Measurements from ENCODE around the gene TPM4. TPM values are rescaled to one million over a fixed set of nuclear protein-coding genes. Genes with fewer than 3 reads are reported as not detected.

TPM4 gene
- total RNA-seq, 2 experiments from 2014 or later: 182 to 185 TPM

DNA sequence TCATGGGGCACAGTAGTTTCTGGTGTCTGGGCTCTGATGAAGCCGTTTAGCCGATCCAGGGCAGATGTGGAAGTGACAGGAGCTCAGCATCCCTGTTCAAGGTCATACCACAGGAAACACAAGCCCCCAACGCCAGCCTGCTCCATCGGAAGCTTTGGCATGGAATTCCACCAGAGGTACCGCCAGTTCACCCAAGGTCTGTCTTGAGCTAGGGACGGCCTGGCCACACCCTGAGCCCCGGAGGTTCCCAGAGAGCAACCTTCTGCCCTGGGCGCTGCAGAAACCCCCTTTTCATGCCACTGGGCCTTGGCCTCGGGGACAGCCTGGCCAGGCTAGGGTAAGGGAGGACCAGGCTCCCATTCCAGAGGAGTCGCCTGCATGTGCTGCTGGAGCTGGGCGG is 39.4 kb upstream of the TPM4 start:
- Histone ChIP-seq H3K27ac (ENCODE audit: low read depth in 1 of 2, low read length in 2 of 2) (no peak overlapping the region), H3K36me3 (ENCODE audit: insufficient read depth, low read length) (no peaks in the 10 kb centered on the region), H3K4me3 (ENCODE audit: low read length) (no peak overlapping the region), H3K27me3 (ENCODE audit: control insufficient read depth in 1 of 2, insufficient read depth in 2 of 2, low read length in 2 of 2) (no peaks in the 10 kb centered on the region), H3K4me1 (ENCODE audit: insufficient read depth, low read length) (peaks cover 10% of the 10 kb centered on the region), H3K9me3 (ENCODE audit: control insufficient read depth in 1 of 2, insufficient read depth in 1 of 2, low read length in 2 of 2) (no peaks in the 10 kb centered on the region)
- ChIA-PET CTCF (no interaction called here), POLR2A (no interaction called here)
- H3K9me3 Mint-ChIP-seq: no peaks in the 10 kb centered on the region
- H3K27me3 Mint-ChIP-seq: no peaks in the 10 kb centered on the region
- DNase-seq (no peak), ATAC-seq (ENCODE audit: poor library complexity) (no peak)
- TF ChIP-seq, protein P1, sequence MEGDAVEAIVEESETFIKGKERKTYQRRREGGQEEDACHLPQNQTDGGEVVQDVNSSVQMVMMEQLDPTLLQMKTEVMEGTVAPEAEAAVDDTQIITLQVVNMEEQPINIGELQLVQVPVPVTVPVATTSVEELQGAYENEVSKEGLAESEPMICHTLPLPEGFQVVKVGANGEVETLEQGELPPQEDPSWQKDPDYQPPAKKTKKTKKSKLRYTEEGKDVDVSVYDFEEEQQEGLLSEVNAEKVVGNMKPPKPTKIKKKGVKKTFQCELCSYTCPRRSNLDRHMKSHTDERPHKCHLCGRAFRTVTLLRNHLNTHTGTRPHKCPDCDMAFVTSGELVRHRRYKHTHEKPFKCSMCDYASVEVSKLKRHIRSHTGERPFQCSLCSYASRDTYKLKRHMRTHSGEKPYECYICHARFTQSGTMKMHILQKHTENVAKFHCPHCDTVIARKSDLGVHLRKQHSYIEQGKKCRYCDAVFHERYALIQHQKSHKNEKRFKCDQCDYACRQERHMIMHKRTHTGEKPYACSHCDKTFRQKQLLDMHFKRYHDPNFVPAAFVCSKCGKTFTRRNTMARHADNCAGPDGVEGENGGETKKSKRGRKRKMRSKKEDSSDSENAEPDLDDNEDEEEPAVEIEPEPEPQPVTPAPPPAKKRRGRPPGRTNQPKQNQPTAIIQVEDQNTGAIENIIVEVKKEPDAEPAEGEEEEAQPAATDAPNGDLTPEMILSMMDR (IDR thresholded peaks at IDR 0.05): no peak
- no peak overlapping the region for H3K4me3 Mint-ChIP-seq
- no peak overlapping the region for H3K27ac Mint-ChIP-seq
- H3K36me3 Mint-ChIP-seq (ENCODE audit: low read depth): no peaks in the 10 kb centered on the region
- intact Hi-C loops (cut with DNase I, micrococcal nuclease): no loop called here
- peaks cover 5% of the 10 kb centered on the region for H3K4me1 Mint-ChIP-seq (ENCODE audit: low read depth)

DNA sequence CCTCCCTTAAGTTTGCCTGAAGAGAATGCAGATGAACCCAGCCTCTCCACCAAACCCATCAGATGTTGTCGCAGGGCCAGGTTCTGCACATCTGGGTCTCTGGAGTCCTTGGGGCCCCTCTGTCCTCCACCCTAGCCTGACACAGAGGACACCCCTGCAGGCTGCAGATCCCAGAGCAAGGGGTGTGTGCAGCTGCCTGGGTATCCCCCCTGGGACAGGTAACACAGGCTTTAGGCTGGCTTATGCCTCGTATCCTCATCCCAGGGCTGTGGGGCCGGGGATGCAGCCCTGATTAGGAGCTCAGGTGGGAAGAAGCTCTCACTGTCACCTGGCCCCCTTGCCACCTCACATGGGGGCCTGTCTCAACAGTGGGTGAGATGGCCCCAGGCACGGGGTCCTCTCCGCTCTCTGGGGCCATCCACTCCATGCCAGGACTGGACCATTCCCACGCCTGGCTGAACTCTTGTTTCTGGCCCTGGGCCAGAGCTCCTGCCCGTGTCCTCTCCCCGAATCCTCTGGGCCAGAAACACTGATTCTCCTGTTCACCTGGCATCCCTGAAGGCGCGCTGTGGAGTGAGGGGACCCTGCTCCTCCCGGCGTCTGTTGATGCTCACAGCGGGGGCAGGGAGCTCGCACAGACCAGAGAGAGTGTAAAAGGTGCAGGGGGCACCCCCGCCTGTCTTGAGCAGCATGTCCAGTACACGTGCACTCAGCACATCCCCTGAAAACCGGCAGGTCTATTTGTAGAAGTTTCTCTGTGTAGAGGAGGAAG is 38.7 kb upstream of the TPM4 start:
- no peaks in the 10 kb centered on the region for H3K27me3 ChIP-seq (ENCODE audit: control insufficient read depth in 1 of 2, insufficient read depth in 2 of 2, low read length in 2 of 2)
- no peaks in the 10 kb centered on the region for H3K36me3 ChIP-seq (ENCODE audit: insufficient read depth, low read length)
- ATAC-seq (ENCODE audit: poor library complexity) (no peak), DNase-seq (no peak)
- Mint-ChIP-seq H3K4me1 (ENCODE audit: low read depth) (peaks cover 5% of the 10 kb centered on the region), H3K27me3 (no peaks in the 10 kb centered on the region), H3K9me3 (no peaks in the 10 kb centered on the region), H3K27ac (no peak overlapping the region), H3K4me3 (no peak overlapping the region), H3K36me3 (ENCODE audit: low read depth) (no peaks in the 10 kb centered on the region)
- CTCF ChIA-PET: no interaction called here
- no peak overlapping the region for H3K4me3 ChIP-seq (ENCODE audit: low read length)
- TF ChIP-seq, protein P1 (IDR thresholded peaks at IDR 0.05): no peak
- peaks cover 10% of the 10 kb centered on the region for H3K4me1 ChIP-seq (ENCODE audit: insufficient read depth, low read length)
- H3K27ac ChIP-seq (ENCODE audit: low read depth in 1 of 2, low read length in 2 of 2): no peak overlapping the region
- H3K9me3 ChIP-seq (ENCODE audit: control insufficient read depth in 1 of 2, insufficient read depth in 1 of 2, low read length in 2 of 2): no peaks in the 10 kb centered on the region
- POLR2A ChIA-PET: no interaction called here
- intact Hi-C loops (cut with DNase I, micrococcal nuclease): no loop called here

DNA sequence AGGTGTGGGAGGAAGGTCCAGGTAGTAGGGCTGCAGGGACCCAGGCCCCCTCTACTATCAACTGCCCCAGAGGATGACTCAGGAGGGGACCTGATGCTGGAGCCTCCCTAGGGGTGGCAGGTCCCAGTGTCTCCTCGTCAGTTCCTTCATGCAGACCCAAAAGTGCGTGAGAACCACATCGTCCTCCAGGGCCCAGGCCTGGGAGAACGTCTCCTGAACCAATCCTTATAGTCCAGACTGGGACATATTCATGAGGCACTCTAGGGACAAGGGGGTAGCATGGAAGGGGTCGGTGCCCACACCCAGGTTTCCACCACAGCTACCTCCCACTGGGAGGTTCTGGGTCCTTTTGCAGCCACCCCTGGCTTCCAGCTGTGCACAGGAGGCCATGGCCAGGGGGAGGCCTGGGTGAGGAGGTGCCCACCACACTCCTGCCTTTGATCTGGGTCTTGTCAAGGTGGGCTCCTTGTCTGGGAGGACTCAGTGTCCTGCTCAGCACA is 38.0 kb upstream of the TPM4 start:
- ChIA-PET CTCF (no interaction called here), POLR2A (no interaction called here)
- intact Hi-C loops (cut with DNase I, micrococcal nuclease): no loop called here
- no peak overlapping the region for H3K4me3 Mint-ChIP-seq
- TF ChIP-seq, protein P1 (IDR thresholded peaks at IDR 0.05): no peak
- H3K27me3 Mint-ChIP-seq: no peaks in the 10 kb centered on the region
- no peak for ATAC-seq (ENCODE audit: poor library complexity)
- no peak overlapping the region for H3K4me3 ChIP-seq (ENCODE audit: low read length)
- H3K36me3 ChIP-seq (ENCODE audit: insufficient read depth, low read length): no peaks in the 10 kb centered on the region
- no peaks in the 10 kb centered on the region for H3K9me3 Mint-ChIP-seq
- DNase-seq: no peak
- H3K36me3 Mint-ChIP-seq (ENCODE audit: low read depth): no peaks in the 10 kb centered on the region
- no peak overlapping the region for H3K27ac ChIP-seq (ENCODE audit: low read depth in 1 of 2, low read length in 2 of 2)
- no peaks in the 10 kb centered on the region for H3K9me3 ChIP-seq (ENCODE audit: control insufficient read depth in 1 of 2, insufficient read depth in 1 of 2, low read length in 2 of 2)
- no peaks in the 10 kb centered on the region for H3K27me3 ChIP-seq (ENCODE audit: control insufficient read depth in 1 of 2, insufficient read depth in 2 of 2, low read length in 2 of 2)
- H3K4me1 ChIP-seq (ENCODE audit: insufficient read depth, low read length): peaks cover 10% of the 10 kb centered on the region
- H3K4me1 Mint-ChIP-seq (ENCODE audit: low read depth): peaks cover 5% of the 10 kb centered on the region
- H3K27ac Mint-ChIP-seq: no peak overlapping the region

All from CD4-positive, alpha-beta T cell (primary cell).